GM12801 (cell line): ENCODE measurements around the gene SLC9A1.

Source experiments
- TF ChIP-seq, protein P1 (sequence below): IDR thresholded peaks from one replicate; pipeline ENCODE4 v1.5.1; 2011; ENCODE audit warnings: control low read depth; ENCODE audit not compliant: insufficient read length; ENCODE audit errors: extremely low read depth

The SLC9A1 gene

DNA sequence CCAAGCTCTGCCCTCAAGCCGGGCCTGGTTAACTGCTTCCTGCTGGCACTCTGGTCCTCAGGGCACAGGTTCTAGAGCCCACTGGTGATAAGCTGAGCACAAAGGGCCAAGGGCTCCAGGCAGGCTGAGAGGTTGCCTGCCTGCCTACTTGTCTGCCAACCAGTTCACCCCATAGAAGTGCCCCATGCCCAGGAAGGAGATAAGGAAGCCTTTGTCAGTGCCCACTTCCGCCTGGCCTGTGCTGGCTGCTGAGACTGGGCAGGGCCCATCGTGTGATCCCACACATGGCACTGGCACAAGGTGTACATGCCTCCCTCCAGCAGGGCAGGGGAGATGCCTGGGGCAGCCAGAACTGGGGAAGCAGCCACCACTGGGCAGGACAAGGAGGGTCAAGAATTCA, 24.1 kb downstream of the SLC9A1 start:
- TF ChIP-seq, protein P1, sequence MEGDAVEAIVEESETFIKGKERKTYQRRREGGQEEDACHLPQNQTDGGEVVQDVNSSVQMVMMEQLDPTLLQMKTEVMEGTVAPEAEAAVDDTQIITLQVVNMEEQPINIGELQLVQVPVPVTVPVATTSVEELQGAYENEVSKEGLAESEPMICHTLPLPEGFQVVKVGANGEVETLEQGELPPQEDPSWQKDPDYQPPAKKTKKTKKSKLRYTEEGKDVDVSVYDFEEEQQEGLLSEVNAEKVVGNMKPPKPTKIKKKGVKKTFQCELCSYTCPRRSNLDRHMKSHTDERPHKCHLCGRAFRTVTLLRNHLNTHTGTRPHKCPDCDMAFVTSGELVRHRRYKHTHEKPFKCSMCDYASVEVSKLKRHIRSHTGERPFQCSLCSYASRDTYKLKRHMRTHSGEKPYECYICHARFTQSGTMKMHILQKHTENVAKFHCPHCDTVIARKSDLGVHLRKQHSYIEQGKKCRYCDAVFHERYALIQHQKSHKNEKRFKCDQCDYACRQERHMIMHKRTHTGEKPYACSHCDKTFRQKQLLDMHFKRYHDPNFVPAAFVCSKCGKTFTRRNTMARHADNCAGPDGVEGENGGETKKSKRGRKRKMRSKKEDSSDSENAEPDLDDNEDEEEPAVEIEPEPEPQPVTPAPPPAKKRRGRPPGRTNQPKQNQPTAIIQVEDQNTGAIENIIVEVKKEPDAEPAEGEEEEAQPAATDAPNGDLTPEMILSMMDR, result no peak

DNA sequence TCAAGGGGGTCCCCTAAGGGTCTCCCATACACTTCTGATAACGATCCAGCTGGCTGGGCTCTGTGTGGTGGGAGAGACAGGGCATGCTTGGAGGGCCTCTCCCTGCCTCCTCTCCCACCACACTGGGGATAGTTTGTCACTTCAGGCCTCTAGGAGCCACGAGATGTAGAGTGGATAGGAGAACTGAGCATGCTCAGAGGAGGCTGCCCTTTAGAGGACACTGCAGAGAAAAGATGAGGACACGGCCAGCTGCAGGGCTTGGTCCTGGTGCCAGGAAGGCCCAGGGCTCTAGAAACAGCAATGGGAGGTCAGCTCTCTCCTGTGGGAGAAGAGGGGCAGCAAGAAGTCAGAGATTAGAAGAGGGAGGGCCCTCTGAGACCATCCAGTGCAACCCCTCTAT, 25.7 kb downstream of the SLC9A1 start:
- TF ChIP-seq, protein P1, result no peak

DNA sequence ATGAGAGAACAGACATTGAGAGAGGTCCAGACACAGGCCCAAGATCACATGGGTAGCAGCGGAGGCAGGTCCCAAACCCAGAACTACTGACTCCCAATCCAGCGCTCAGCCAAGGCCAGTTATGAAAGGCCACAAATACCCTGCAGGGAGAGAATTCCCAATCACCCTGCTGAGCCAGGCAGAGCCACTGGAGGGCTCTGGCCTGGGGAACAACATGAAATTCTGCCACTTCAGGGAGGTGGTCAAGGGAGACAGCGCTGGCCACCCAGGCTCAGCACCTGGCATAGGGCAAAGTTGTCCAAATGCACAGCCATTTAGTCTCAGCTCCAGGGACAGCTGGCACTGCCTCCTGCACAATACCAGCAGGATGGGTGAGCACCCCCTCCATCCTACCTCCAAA, 27.5 kb downstream of the SLC9A1 start:
- TF ChIP-seq, protein P1, result no peak

DNA sequence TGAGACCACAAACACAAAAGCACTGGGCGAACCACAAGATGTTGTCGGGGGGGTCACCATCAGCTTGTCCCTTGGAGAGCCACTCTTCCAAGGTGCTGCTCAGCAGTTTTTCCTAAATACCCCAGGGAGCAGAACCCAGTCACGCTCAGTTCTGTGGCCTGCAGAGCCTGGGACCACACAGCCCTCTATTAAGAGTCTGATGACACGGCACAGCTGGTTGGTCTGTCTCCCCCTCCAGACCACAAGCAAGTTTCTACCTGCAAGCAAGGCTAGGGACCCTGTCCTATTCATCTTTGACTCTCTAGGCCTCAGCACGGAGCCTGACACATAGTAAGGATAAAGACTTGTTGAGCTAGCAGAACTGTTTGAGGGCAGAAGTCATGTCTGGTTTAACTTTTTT, 28.5 kb downstream of the SLC9A1 start:
- TF ChIP-seq, protein P1, result no peak

DNA sequence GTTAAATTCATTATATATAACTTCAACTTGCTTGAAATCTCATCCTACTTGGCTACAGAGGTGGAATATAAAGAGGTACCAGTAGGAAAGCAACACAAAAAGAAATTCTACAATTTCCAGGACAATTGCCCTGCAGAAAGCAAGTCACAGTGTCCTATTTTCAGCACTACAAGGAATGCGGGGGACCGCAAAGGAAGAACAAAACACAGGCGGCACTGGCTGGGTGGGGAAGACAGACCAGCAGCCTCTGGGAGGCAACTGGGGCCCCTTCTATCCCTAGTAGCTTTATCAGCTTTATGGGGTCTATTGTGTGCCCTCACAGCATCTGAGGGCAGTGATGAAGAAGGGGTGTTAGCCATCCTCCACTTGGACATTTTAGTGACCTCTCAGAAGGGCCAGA, 30.5 kb downstream of the SLC9A1 start:
- TF ChIP-seq, protein P1, result no peak

DNA sequence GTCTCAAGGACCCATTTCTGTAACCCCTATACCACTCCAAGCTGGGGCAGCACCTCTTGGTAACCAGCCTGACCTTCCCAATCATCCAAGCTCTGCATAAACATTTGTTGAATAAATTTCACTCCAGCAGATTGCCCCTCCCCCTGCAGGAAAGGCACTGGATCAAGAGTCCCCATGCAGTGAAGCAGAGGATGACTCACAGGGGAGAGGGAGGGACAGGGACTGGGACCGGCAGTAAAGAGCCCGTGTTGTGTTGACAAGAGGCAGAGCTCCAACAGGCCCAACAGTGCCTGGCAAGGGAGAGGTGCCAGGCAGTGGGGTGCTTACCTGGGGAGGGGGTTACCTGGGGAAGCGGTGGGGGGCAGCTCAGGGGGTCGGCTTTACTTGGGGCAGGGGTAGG, 32.3 kb downstream of the SLC9A1 start:
- TF ChIP-seq, protein P1, result no peak

DNA sequence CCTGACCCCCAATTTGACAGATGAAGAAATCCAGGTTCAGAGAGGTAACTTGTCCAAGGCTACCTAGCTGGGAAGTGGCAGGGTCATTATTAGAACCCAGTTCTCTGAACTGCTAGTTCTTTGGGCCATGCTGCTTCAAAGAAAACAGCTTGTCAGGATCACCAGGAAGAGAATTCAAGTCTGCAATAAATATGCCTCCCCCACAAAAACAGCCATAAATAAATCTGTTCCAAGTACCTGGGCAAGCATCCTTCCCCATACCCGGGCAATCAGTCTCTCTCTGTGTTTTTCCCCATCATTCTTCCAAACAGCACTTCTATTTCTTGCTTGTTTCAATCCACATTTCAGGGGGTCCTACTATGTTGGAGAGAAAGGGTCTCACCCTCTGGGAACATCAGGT, 34.1 kb downstream of the SLC9A1 start:
- TF ChIP-seq, protein P1, result no peak

DNA sequence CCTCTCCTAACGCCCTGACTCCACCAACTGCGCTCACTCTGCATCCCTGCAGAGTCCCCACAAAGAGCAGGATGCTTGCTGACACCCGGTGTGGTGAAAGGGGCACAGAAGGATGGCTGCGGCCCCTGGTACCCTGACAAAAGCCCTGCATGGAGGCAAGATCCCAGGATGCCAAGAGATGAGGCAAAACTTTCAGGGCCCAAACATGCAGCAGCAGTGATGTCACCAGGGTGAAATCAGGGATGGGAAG, 36.6 kb downstream of the SLC9A1 start:
- TF ChIP-seq, protein P1, result no peak
